PFSK-1 (cell line): Measurements from ENCODE around the gene ZNF836.

Source experiments
- FOXP2 ChIP-seq: optimal IDR thresholded peaks from 2 replicates; pipeline ENCODE3; 2011; ENCODE audit warnings: borderline replicate concordance, control low read depth, inconsistent platforms; ENCODE audit not compliant: insufficient read depth; ENCODE audit errors: extremely low read length, extremely low read depth
- POLR2AphosphoS5 ChIP-seq: IDR thresholded peaks from 2 replicates; pipeline ENCODE4 v1.6.1; 2012; ENCODE audit warnings: low read depth, mild to moderate bottlenecking, control low read depth, low read length, moderate library complexity
- REST ChIP-seq, 2 experiments: IDR thresholded peaks; 2 replicates each; pipeline versions ENCODE4 v1.6.1 to v1.8.0; 2011 to 2012; ENCODE audit warnings: low read depth in 2 of 2, low read length in 2 of 2, control low read depth in 1 of 2, inconsistent platforms in 1 of 2, mild to moderate bottlenecking in 1 of 2, moderate library complexity in 1 of 2; ENCODE audit not compliant: insufficient read depth in 1 of 2
- SIN3A ChIP-seq: IDR thresholded peaks from 2 replicates; pipeline ENCODE4 v1.6.1; 2012; ENCODE audit warnings: mild to moderate bottlenecking, low read length, moderate library complexity, borderline replicate concordance; ENCODE audit not compliant: insufficient read depth
- TAF1 ChIP-seq: IDR thresholded peaks from 2 replicates; pipeline ENCODE4 v1.6.1; 2012; ENCODE audit warnings: low read length, control low read depth, borderline replicate concordance; ENCODE audit not compliant: insufficient read depth

DNA sequence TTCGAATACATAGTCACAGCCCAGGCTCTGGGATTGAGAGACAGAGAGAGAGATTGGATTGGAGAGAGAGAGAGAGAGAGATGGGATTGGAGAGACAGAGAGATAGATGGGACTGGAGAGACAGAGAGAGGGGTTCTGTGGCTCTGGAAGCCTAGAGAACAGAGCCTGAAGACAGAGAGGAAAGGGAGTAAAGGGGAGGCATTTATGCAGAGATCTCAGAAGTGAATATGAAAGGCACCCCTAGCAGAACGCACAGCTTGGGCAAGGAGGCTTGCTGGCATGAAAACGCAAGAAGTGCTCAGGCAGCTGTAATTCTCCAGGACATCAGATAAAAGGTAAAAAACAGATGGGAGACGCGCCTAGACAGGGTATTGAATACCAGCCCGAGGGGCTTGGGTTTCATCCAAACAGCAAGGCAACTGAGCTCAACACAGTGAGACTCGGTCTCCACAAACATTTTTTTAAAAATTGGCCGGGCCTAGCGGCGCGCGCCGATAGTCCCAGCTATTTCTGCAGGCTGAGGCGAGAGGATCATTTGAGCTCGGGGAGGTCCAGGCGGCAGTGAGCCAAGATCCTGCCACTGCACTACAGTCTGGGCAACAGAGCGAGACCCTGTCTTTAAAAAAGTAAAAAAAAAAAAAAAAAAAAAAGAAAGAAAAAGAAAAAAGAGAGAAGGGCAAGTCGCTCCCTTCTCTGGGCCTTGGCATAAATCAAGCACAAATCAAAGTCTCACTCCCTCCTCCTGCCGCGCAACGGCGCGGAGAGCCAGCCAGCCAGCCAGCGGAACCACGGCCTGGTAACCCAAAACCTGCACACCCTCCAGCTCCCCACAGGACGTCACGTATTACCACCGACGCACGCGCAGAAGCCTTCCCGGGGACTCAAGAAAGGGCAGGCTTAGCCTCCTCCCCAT lies 17.7 kb upstream of the ZNF836 start:
- TF ChIP-seq POLR2AphosphoS5 = peak; percentile 72; the same call in 1 of the 2 replicates
- no peak for TF ChIP-seq REST (IDR thresholded peaks at IDR 0.05; ENCODE audit: insufficient read depth in 1 of 2, low read depth in 2 of 2, low read length in 2 of 2)
- peak; percentile 94 for TF ChIP-seq TAF1
- TF ChIP-seq SIN3A = peak; percentile 65; the same call in 1 of the 2 replicates
- TF ChIP-seq FOXP2 = no peak
